ENCODE data around the gene HCFC1.

Gene HCFC1

DNA sequence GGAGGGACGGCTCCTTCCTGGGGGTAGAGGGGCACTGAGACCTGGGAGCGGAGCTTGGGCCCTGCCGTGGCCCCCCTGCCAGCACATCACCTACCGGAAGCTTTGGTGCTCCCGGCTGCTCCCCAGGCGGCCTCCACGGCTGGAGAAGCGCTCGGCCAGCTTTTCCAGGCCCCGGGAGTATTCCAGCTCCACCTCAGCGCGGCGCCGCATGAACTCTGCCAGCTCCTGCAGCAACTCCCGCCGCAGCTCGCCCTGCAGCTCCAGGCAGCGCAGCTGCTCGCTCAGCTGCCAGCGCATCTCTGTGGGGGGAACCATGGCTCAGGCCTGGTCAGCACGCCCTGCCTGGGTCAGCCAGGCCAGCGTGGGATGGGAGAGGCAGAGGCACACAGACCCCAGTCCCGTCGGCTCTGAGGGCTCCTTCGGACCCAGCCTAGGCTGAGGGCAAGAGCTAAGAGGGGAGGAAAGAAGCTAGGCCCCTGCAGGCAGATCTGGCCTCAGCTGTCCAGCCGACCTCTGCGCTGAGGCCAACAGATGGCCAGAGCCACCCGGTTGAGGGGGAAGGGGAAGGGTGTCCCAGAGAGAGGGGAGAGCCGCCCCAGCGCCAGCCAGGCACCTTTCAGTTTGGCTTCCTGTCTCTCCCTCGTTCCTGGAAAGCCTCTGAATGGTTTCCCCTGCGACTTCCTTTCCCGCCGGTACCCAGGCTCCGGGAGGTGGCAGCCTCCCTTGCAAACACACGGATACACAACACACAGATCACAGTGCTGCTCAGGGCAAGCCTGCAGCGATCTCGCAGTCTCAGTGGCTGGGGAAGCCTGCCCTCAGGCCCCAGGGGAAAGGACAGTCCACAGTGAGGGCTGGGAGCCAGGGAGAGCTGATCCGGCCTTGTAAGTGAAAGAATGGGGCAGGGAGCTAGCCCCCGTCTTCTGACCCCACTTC is 49.8 kb downstream of the HCFC1 start:
- DNase-seq: no peak

DNA sequence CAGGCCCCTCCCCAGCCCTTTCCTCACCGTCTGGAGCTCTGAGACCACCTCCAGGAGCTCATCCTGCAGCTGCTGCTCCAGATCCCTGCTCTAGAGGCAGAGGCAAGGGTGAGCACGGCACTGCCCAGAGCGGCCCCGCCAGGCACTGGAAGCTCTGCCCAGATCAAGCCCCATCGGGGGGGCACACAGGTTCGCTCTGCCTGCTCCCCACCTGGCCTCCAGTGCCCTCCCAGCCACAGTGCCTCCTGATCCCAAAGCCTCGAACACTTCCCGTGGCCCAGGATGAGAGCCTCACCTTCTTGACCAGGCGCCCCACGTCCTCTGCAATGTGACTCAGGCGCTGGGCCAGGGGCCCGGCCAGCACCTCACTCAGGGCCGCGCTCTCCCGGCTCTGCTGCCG is 50.5 kb downstream of the HCFC1 start:
- no peak for DNase-seq

DNA sequence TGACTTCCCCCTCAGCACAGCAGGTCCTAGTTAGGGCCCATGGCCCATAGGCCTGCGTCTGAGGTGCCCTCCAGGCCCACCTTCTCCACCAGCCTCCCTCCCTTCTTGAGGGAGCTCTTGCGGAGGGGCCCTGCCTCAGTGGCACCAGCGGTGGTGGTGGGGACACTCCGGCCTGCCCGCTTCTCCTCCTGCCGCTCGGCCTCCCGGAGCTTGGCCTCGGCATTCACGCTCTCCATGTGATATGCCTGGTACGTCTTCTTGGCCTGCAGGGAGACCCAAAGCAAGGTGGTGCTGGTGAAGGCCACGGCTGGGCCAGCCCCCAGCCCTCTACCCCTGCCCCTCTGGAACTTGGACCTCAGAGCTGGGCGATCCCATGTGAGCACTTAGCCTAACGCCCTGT is 51.1 kb downstream of the HCFC1 start:
- DNase-seq: no peak

GRCh38 chrX:153919281-153919680 is 52.3 kb downstream of the HCFC1 start:
- no peak for DNase-seq

DNA sequence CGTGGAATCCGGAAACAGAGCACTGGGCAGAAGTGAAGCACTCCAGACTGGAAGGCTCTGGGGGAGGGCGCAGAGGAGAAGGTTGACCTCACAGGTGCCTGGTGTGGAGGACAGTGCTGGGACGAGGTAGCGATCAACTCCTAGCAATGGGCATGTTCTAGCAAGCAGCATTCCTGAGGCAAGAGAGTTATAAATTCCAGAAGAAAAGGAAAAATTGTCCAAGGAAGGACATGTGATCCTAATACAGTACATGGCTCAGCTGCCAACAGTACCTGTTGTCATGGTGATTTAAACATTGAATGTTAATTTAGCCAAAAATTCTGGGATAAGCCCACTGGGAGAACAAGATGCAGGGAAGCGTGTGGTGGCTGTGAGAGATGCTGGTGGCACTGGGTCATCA is 53.7 kb downstream of the HCFC1 start:
- no peak for DNase-seq

- DNase-seq: no peak
These were observed 57.9 kb downstream of the HCFC1 start for GRCh38 chrX:153913701-153914100.

GRCh38 chrX:153913211-153913610 is 58.4 kb downstream of the HCFC1 start:
- DNase-seq: no peak

DNA sequence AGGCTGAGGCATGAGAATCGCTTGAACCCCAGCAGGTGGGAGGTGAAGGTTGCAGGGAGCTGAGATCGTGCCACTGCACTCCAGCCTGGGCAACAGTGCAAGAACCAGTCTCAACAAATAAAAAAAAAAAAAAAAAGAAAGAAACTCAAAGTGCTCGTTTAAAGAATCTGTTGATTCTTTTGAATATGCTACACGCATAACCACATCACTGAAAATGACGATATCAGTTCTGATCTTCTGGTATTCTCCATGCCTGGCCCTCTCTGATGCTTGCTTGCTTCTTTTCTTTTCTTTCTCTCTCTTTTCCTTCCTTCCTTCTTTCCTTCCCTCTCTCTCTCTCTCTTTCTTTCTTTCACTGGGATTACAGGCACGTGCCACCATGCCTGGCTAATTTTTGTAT is 59.8 kb downstream of the HCFC1 start:
- DNase-seq: no peak

DNA sequence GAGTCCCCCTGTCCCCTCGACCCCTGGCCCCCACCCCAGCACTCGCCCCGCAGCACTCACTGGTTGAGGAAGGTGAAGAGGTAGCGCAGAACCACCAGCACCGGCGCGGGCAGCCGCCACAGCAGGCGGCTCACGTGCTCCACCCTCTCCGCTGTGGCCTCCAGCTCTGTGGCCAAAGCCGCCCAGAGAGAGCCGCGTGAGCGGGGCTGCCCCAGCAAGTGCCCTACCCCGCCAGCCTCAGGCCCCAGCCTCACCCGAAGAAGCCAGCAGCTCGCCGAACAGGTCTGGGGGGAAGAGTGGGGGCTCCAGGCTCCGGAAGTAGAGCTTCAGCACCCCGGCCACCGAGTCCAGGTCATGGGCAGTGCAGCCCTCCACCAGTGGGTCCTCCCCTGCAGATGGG is 61.2 kb downstream of the HCFC1 start:
- DNase-seq: no peak

DNA sequence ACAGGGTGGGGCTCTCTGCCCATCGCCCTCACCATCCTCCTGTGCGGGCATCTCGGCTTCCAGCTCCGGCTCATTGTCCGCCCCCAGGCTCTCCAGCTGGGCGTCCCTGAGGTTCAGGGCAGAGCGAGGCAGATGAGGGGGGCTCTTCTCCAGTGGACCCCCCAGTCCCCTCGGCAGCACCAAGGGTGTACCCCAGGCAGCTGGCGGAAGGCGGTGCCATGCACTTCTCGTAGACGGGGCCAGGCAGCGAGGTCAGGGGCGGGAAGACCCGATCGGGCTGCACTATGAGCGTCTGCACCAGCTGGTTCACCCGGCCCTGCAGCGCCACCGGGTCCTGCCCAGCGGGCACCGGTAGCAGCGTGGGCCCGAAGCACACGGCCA is 61.6 kb downstream of the HCFC1 start:
- DNase-seq: no peak

- DNase-seq: no peak
These were observed 62.3 kb downstream of the HCFC1 start for GRCh38 chrX:153909024-153909979.

DNA sequence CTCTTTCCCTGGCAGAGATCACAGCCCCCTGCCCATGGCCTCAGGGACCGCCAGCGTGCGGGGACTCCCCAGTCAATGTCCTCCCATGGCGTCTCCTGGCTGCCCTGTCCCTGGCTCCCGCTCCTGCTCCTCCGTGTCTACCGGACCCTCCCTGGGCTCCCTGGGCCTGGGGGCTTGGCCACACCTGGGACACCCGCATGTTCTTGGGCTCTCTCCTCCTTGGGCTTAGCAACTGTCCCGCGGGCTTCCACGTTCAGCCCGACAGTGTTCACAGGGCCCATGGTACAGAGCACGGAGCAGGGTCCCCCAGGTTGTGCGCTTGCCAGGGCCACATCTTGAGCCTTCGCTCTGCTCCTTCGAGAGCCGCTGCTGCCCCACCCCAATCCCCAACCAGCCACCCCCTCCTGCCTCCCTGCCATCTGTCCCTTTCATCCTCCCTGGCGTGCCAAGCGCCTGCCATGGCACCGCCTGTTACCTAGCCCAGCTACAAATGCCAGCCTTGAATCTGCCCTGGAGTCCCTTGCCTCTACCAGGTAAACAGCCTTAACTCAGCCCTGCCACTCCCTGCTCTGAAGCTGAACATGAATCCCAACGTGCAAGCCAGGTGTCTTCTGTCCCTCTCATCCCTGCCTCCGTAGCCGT is 63.3 kb downstream of the HCFC1 start:
- DNase-seq: no peak

DNA sequence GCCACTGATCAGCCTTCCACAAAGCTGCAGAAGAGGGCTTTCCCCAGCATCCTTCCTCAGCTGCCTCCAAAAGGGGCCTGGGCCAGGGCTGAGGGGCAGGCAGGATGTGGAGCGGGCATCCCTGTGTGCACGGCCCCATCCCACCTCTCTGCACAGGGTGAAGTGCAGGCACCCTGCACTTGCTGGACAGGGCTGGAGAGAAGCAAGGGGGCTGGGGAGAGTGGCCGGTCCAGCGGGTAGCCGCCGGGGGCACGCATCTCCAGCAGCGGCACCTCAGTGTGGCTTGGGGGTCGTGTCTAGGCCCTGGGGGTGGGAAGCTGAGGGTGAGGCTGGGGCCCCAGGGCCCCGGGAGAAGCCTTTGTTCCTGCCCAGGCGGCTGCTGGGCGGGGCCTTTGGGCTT is 64.2 kb downstream of the HCFC1 start:
- no peak for DNase-seq

DNA sequence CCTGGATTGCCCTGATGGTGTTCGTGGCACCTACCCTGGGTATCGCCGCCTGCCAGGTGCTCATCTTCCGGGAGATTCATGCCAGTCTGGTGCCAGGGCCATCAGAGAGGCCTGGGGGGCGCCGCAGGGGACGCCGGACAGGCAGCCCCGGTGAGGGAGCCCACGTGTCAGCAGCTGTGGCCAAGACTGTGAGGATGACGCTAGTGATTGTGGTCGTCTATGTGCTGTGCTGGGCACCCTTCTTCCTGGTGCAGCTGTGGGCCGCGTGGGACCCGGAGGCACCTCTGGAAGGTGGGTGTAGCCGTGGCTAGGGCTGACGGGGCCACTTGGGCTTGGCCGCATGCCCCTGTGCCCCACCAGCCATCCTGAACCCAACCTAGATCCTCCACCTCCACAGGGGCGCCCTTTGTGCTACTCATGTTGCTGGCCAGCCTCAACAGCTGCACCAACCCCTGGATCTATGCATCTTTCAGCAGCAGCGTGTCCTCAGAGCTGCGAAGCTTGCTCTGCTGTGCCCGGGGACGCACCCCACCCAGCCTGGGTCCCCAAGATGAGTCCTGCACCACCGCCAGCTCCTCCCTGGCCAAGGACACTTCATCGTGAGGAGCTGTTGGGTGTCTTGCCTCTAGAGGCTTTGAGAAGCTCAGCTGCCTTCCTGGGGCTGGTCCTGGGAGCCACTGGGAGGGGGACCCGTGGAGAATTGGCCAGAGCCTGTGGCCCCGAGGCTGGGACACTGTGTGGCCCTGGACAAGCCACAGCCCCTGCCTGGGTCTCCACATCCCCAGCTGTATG is 65.3 kb downstream of the HCFC1 start:
- DNase-seq: no peak

- no peak for DNase-seq
These were observed 66.0 kb downstream of the HCFC1 start for GRCh38 chrX:153905481-153906095.

DNA sequence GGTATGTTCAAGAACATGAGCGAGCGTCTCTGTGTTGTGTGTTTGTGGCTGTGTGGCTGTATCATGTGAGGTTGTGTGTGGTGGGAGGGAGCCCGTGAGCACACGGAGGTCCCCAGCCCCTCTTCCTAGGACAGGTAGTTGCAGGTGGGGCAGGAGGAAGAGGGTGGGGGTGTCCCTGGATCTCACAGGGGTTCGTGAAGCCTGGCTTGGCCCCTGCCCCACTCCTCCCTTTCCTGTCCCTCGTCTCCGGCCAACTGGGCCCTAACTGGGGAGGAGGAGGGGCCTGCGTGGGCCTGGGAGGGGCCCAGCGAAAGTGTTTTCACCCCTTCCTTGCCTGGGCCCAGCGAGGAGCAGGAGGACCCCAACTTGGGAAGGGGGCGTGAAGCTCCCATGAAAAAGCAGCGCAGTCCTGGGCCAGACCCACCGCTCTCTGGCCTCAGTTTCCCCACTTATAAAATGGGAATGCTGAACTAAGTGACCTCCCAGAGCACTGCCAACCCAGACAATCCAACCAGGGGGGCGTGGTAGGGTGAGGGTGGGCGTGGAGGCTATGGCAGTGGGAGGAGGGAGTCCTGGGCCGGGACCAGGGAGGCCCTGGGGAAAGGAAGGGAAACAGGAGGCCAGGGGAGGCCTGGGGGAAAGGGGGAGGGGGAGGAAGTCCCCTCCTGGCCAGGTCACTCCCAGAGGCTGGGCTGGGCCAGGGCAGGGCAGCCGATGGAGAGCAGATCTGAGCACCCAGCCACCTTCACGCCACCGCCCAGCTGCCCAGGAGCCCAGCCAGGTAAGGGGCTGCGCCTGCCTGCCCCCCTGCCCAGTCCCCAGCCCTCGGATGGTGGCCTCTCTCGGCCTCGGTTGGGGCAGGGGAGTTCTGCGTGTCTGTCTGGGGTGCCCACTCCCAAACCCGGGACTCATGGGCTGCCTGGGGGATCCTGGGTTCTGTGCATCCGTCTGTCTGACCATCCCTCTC is 67.3 kb downstream of the HCFC1 start, which contains the start of gene AVPR2:
TSS of gene AVPR2 (plus strand) at position 683 of the 967 bp plus-strand sequence. CDS start 473 bp downstream, outside the sequence.
- DNase-seq: no peak

DNA sequence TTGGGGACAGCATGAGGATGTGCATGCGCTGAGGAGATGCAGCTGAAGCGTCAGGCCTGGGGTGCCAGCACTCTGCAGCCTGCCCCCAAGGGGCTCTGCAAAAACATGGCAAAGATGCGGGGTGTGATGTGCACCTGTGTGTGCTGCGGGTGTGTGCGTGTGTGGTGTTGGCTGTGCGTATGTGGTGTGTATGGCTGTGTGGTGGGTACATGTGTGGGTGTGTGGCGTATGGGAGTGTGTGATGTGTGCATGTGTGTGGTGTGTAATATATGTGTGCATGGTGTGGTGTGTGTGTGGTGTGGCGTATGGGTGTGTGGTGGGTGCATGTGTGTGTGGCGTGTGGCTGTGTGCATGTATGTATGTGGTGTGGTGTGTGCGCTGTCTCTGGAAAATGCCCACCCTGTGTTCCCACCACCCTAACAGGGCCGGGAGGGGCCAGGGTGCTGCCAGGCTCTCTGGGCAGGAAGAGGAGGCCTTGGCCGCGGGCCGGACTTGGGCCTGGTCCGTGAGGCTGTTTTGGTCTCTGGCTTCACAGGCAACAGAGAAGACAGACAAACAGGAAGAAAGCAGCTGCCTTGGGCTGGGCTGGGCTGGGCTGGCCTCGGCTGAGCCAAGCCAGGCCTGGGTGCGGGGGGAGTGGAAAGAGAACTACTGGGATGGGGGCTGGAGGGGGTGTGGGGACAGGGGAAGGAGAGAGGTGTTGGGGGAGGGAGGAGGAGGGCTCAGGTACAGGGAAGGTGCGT is 68.2 kb downstream of the HCFC1 start:
- DNase-seq: no peak

GRCh38 chrX:153902385-153902784 is 69.2 kb downstream of the HCFC1 start:
- no peak for DNase-seq

DNA sequence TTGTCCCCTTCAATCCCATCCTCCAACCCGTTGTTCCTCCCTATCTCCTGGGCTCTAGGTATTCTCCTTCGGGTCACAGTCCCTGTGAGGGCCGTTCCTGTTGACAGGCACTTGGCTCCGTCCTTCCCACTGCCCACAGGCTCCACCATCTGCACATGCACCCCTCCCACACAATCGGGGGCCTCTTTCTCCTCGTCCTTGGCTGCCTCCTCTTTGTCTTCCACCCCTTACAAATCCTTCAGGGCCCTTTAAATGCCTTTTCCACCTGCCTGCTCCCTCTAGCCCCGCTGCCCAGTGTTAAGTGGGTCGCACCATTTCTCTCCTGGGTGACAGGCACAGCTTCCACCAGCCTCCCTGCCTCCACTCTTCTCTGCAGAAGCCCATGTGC is 69.9 kb downstream of the HCFC1 start:
- no peak for DNase-seq
